GM12878 (cell line): Measurements from ENCODE around the gene ANKMY1. TPM values are rescaled to one million over a fixed set of nuclear protein-coding genes. Genes with fewer than 3 reads are reported as not detected.
A peak's percentile ranks its signal among the peaks of the same experiment; 100 is the strongest.

Source experiments
- ATAC-seq: fragments of 200-7000 bp; cut with Tn5 transposase; 3 replicates; pipeline ENCODE4 v1.9.1; 2020; ENCODE audit warnings: mild to moderate bottlenecking, moderate library complexity
- BruUV-seq: library from RNA; stranded (reverse); fragments of 400-500 nt; replicated peaks from 2 replicates; lab custom pipeline; 2021; lab: Mats Ljungman, UMichigan
- CTCF ChIA-PET: fragments of 300-600 bp; sonication (Branson Sonifier 250); formaldehyde crosslinking; extraction: SDS; loops from one replicate; lab custom pipeline; 2021; ENCODE audit warnings: inconsistent platforms; lab: Yijun Ruan, JAX
- POLR2A ChIA-PET: fragments of 350-600 bp; formaldehyde crosslinking; extraction: SDS; loops from one replicate; lab custom pipeline; 2021; ENCODE audit warnings: inconsistent platforms; lab: Charles Lee
- RAD21 ChIA-PET: fragments of 300-600 bp; sonication (Branson Sonifier 250); formaldehyde crosslinking; loops from one replicate; lab custom pipeline; 2023; ENCODE audit warnings: antibody characterized with exemption; ENCODE audit not compliant: unreplicated experiment; lab: Charles Lee
- SMC1A ChIA-PET: fragments of 300-600 bp; sonication (Branson Sonifier 250); formaldehyde crosslinking; loops from one replicate; lab custom pipeline; 2023; ENCODE audit not compliant: unreplicated experiment, uncharacterized antibody; lab: Charles Lee
- DNase-seq: peaks from one replicate; pipeline ENCODE4 v3.0.0-alpha.2; 2011; ENCODE audit warnings: low read depth, low spot score
- FAIRE-seq: peaks from 3 replicates; lab custom pipeline; 2011; peaks lifted over from hg19 to GRCh38; lab: Jason Lieb, UNC
- H2AFZ ChIP-seq: 2 replicates; pipeline ENCODE4 v1.6.0; 2011; ENCODE audit warnings: low read depth, low read length, control low read depth; ENCODE audit not compliant: control insufficient read depth
- H3K27ac ChIP-seq: 2 replicates; pipeline ENCODE4 v1.5.1; 2011; ENCODE audit warnings: control low read depth; ENCODE audit not compliant: control insufficient read depth, insufficient read depth
- H3K27me3 ChIP-seq, 2 experiments: replicated peaks in 1 of 2; 2 replicates each; pipeline versions ENCODE4 v1.6.0 to v1.6.1; 2011; ENCODE audit warnings: low read length in 1 of 2; ENCODE audit not compliant: control insufficient read depth in 2 of 2, insufficient read depth in 2 of 2
- H3K36me3 ChIP-seq, 2 experiments: 2 replicates each; pipeline ENCODE4 v1.5.1; 2011; ENCODE audit warnings: low read length in 1 of 2; ENCODE audit not compliant: control insufficient read depth in 2 of 2, insufficient read depth in 2 of 2
- H3K4me1 ChIP-seq: 2 replicates; pipeline ENCODE4 v1.6.1; 2011; ENCODE audit warnings: mild to moderate bottlenecking, low read length, moderate library complexity, mixed read lengths; ENCODE audit not compliant: control insufficient read depth, insufficient read depth
- H3K4me2 ChIP-seq: 2 replicates; pipeline ENCODE4 v1.6.0; 2011; ENCODE audit warnings: control low read depth; ENCODE audit not compliant: control insufficient read depth, insufficient read depth
- H3K4me3 ChIP-seq: fragments of 200-600 bp; sonication (generic); 2 replicates; pipeline ENCODE4 v1.5.1; 2016
- H3K79me2 ChIP-seq: 2 replicates; pipeline ENCODE4 v1.6.0; 2011; ENCODE audit warnings: low read length; ENCODE audit not compliant: control insufficient read depth, insufficient read depth
- H3K9ac ChIP-seq: 2 replicates; pipeline ENCODE4 v1.8.0; 2011; ENCODE audit warnings: low read length, control low read depth, mixed read lengths; ENCODE audit not compliant: control insufficient read depth, insufficient read depth
- H3K9me3 ChIP-seq: replicated peaks from 3 replicates; pipeline ENCODE4 v1.5.1; 2011; ENCODE audit warnings: mild to moderate bottlenecking, low read length; ENCODE audit not compliant: control insufficient read depth, insufficient read depth
- H4K20me1 ChIP-seq: 2 replicates; pipeline ENCODE4 v1.6.0; 2011; ENCODE audit not compliant: control insufficient read depth, insufficient read depth
- MYC ChIP-seq: IDR thresholded peaks from 2 replicates; pipeline ENCODE4 v1.6.1; 2011; ENCODE audit warnings: mild to moderate bottlenecking, low read length, moderate library complexity, inconsistent platforms; ENCODE audit not compliant: insufficient read depth, insufficient replicate concordance, insufficient read length, severe bottlenecking
- PKNOX1 ChIP-seq: fragments of 450-650 bp; IDR thresholded peaks from 2 replicates; pipeline ENCODE4 v1.6.1; 2016; ENCODE audit warnings: mild to moderate bottlenecking
- WGBS: methylation state at CpG from one replicate; pipeline ENCODE4 v1.1.6; 2016; ENCODE audit warnings: low lambda C conversion rate; ENCODE audit not compliant: insufficient replicate concordance, insufficient coverage; ENCODE audit errors: missing lambda C conversion rate; 5-methylcytosine and 5-hydroxymethylcytosine counted together
- in situ Hi-C: fragments of 300-500 bp; cut with MboI; formaldehyde crosslinking; loops from 9 replicates; pipeline ENCODE4 v1.14.3; 2018; ENCODE audit warnings: mixed read lengths
- intact Hi-C: fragments of 100-400 bp; cut with micrococcal nuclease; formaldehyde crosslinking; loops from one replicate; pipeline ENCODE4 v1.14.2; 2022; ENCODE audit not compliant: unreplicated experiment
- polyA plus RNA-seq, 11 experiments: library from polyadenylated mRNA; depleted of rRNA in 4 of 11; unstranded in 6 of 11; stranded (reverse) in 5 of 11; fragments of >200 nt; fragmentation: Nextera tagmentation in 4 of 11; fragmentation: Illumina TruSeq in 1 of 11; extraction: Ambion mirVana in 4 of 11; extraction: Trizol in 1 of 11; gene quantifications; 1 replicate in 1 of 11; 2 replicates in 10 of 11; pipeline versions ENCODE4 v1.2.1 to v1.2.3, GENCODE V29; 2011 to 2016; ENCODE audit warnings: inconsistent platforms in 2 of 11, missing spikeins in 2 of 11, low read depth in 1 of 11
- total RNA-seq, 4 experiments: library from RNA; depleted of rRNA in 3 of 4; stranded (reverse); fragments of >200 nt in 3 of 4; fragmentation: Illumina TruSeq in 1 of 4; extraction: Trizol in 1 of 4; gene quantifications; 2 replicates each; pipeline versions ENCODE4 v1.2.1 to v1.2.3, GENCODE V29; 2013 to 2021

Gene ANKMY1
- total and polyA plus RNA-seq, 10 of the 15 experiments (the other 5 are each of a cell fraction or from before 2014, with no cell fraction given), result 1.1 to 15.3 (median 11.1) TPM

DNA sequence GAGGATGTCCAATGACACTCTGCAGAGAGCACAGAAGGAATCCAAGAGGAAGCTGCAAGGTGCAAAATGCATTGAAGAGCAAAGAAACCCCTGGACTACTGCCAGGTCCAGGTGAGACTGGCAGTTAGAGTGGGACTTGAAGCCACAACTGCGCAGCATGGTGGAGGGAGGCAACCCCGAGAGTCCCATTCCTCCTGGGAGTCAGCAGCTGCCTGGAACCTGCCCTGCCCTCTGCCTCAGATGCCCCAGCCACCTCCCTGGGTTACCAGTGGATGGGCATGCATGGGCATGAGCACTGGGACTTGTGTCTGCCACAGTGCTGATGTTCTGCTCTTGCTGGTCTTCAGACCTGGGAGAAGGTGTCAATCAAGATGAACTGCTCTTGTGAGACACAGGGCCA, 43.2 kb downstream of the ANKMY1 start:
- TF ChIP-seq MYC (no peak), PKNOX1 (peak; percentile 39; the same call in 1 of the 2 replicates)
- Histone ChIP-seq H3K9ac (no peak overlapping the region), H3K27ac (peak overlapping the region; percentile 49), H3K27me3 (no peaks in the 10 kb centered on the region), H3K79me2 (no peaks in the 10 kb centered on the region), H2AFZ (peak overlapping the region; percentile 31), H4K20me1 (no peaks in the 10 kb centered on the region), H3K4me1 (peaks cover 10% of the 10 kb centered on the region), H3K36me3 (no peaks in the 10 kb centered on the region), H3K4me2 (peak overlapping the region; percentile 7; the same call in 1 of the 2 replicates), H3K4me3 (no peak overlapping the region), H3K9me3 (no peaks in the 10 kb centered on the region)
- no peak for DNase-seq
- no peak for ATAC-seq
- BruUV-seq, result no TSS peak
- RAD21 ChIA-PET, result interaction anchor here (0.6 to 2.4 kb wide), 16 partner anchors 37 to 545 kb away, joined by 3 to 49 read pairs (median 7); partner anchors contain the start of genes ANKMY1 and CAPN10
- no peak for FAIRE-seq
- CTCF ChIA-PET, result interaction anchor here (0.7 to 3.1 kb wide), 30 partner anchors 10 to 332 kb away, joined by 3 to 49 read pairs (median 4); partner anchors contain the start of genes ANKMY1, CAPN10 and DUSP28
- WGBS, result 97% methylated on average over 2 of the region's 2 CpGs
- SMC1A ChIA-PET, result interaction anchor here (0.6 to 1.9 kb wide), 16 partner anchors 9 to 400 kb away, joined by 3 to 23 read pairs (median 6); partner anchors contain the start of gene CAPN10
- in situ Hi-C loops, result loop anchor here (25.0 kb wide), 1 partner anchor 323 kb away; no protein-coding TSS in a partner anchor
- POLR2A ChIA-PET, result interaction anchor here (0.9 to 1.8 kb wide), 4 partner anchors 38 to 52 kb away, joined by 3 to 8 read pairs (median 4); no protein-coding TSS in a partner anchor
- intact Hi-C loops, result loop anchor here (1.0 to 10.0 kb wide), 5 partner anchors 53 to 326 kb away; partner anchors contain the start of genes CAPN10 and RNPEPL1
